GM11168 (cell line): ENCODE results near the gene LMO7.

Experiments used
- in situ Hi-C: fragments of 300-500 bp; cut with MboI; formaldehyde crosslinking; loops from one replicate; pipeline ENCODE4 v1.12.0; 2022; ENCODE audit warnings: low sequenced_read_pairs; ENCODE audit not compliant: unreplicated experiment

LMO7 gene

GRCh38 chr13:75691183-75691582 lies 55.1 kb downstream of the LMO7 start:
- in situ Hi-C loops: loop anchor here (25.0 kb wide), 4 partner anchors 171 to 1196 kb away; partner anchors contain the start of gene KCTD12

- in situ Hi-C loops: loop anchor here (25.0 kb wide), 4 partner anchors 169 to 1194 kb away; partner anchors contain the start of gene KCTD12
Observed at GRCh38 chr13:75693227-75693626, 57.1 kb downstream of the LMO7 start.

DNA sequence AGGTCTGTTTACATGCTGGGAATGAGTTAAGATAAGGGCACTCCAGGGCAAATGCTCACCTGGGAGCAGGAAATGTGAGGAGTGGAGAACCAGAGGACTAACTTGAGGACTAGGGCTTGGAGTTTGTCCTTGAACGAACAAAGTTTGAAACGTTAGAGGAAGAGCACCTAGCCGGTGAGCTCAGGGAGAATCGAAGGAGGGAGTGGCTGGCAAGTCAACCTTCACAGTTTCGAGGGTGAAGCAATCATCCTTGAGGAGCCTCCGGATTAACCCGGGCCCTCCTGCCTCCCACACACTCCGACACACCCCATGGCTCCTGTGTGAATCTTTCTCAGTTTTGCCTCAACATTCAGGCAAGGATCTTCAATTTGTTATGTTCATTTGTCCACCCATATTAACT lies 58.6 kb downstream of the LMO7 start:
- in situ Hi-C loops: loop anchor here (25.0 kb wide), 4 partner anchors 168 to 1193 kb away; partner anchors contain the start of gene KCTD12

DNA sequence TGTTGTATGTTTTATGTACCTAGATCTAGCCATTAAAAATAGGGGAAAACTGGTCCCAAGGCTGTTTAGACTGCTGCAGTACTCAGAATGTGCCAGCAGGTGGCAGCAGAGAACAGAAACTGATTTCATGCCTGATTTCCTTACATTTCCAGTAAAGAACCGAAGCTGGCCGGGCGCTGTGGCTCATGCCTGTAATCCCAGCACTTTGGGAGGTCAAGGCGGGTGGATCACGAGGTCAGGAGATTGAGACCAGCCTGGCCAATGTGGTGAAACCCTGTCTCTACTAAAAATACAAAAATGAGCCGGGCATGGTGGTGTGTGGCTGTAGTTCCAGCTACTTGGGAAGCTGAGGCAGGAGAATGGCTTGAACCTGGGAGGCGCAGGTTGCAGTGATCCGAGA lies 59.8 kb downstream of the LMO7 start:
- in situ Hi-C loops: loop anchor here (25.0 kb wide), 4 partner anchors 166 to 1191 kb away; partner anchors contain the start of gene KCTD12

DNA sequence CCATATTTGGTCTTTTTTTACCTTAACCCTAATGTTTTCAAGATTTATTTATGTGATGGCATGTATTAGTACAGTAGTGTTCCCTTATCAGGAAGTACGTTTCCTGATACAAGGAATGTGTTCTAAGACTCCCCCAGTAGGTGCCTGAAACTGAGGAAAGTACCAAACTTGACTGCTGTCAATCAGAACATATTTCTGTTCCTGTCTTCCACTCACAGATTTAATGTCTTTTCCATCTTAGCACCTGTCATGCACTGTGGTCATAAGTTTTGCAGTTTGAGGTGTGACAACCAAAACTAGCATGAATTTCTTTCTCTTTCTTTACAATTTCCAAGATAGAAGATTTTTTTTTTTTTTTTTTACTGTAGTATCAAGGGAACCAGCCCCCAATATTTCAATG lies 62.9 kb downstream of the LMO7 start:
- in situ Hi-C loops: loop anchor here (25.0 kb wide), 4 partner anchors 163 to 1188 kb away; partner anchors contain the start of gene KCTD12

DNA sequence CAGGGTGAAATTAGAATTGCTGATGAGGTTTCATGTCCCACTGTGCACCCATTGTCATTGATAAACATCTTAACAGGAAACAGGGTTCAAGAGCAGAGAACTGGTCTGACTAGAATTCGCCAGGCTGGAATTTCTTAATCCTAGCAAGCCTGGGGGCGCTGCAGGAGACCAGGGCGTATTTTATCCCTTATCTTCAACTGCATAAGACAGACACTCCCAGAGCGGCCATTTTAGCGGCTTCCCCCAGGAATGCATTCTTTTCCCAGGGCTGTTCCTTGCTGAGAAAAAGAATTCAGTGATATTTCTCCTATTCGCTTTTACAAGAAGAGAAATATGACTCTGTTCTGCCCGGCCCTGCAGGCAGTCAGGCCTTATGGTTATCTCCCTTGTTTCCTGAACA lies 63.6 kb downstream of the LMO7 start:
- in situ Hi-C loops: loop anchor here (25.0 kb wide), 4 partner anchors 163 to 1188 kb away; partner anchors contain the start of gene KCTD12

DNA sequence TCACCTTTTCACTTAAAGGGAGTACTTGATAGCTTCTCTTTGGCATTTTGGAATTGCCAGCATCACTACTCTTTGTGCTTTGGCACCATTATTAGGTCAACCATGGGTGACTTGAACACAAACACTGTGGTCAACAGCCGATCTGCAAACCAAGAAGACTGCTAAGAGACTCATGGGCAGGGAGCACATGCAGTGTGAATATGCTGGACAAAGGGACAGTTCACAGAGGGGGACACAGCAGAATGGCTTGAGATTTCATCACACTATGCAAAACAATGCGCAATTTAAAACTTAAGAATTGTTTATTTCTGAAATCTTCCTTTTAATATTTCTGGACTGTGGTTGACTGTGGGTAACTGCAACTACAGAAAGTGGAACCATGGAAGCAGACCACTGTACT lies 64.4 kb downstream of the LMO7 start:
- in situ Hi-C loops: no loop called here

DNA sequence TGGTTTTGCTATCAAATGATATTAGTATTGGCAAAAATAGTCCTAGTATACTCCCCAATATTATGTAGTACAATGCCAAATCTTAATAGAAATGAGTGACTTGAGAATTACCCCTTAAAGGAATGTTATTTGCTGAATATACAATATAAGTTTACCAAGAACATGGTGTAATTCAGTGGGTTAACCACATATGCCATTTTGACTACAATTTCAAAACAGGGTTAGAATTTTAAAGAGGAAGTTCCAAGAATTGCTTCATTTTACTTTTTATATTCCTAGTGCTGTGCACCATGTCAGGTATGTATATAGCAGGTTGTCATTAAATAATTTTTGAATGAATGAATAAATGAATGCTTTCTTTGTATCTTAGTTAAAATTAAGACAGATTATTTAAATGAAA lies 66.3 kb downstream of the LMO7 start:
- in situ Hi-C loops: no loop called here

GRCh38 chr13:75703769-75704168 lies 67.6 kb downstream of the LMO7 start:
- in situ Hi-C loops: no loop called here

GRCh38 chr13:75704194-75704926 lies 68.2 kb downstream of the LMO7 start:
- in situ Hi-C loops: no loop called here

DNA sequence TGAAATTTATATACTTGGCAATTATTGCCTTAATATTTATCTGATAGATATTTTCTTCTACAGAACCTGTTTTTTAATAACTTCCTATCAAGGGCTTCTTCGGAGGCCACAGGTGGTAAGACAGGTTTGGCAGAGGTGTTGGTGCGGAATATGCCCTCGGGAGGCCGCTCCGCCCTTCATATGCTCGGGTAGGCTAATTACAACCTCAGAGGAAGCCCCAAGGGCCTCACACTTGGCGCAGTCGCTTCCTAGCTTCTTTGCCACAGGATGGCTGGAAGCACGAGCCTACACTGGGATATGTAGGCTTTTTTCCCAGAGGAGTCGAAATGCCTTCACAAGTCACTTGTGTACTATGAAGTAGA lies 68.8 kb downstream of the LMO7 start:
- in situ Hi-C loops: no loop called here

- in situ Hi-C loops: no loop called here
Observed at GRCh38 chr13:75705395-75705794, 69.3 kb downstream of the LMO7 start.

DNA sequence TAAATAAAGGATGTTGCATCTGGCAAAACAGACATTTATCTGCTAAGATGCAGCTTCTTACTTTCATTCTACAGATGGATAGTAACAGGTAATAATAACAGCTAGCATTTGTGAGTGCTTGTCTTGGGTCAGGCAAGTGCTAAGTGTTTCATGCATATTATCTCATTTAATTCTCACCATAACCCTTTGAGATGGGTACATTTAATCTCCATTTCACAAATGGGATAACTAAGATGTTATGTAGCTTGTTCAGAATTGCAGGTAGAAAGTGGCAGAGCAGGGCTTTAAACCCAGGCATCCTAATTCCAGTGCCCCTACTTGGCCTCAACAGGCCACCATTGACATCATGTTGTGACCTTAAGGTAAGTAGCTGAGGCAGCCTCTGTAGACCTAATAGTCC lies 69.8 kb downstream of the LMO7 start:
- in situ Hi-C loops: no loop called here

DNA sequence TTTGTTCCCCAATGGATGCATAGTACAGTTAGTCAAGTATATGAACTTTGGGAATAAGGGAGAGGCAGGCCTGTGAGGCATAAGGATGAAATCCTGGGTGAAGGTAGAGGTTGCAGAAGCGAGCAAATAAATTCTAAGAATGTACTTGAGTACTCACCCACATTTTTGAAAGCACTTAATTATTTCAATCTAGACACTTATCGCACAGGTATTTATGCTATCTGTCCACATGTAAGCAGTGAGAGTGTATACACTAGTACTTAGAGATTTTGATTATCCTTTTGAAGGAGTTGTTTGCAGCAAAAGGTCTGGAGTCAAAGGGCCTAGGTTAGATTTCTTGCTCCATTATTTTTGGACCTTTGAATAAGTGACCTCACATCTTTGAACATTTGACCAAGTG lies 77.7 kb downstream of the LMO7 start:
- in situ Hi-C loops: no loop called here

DNA sequence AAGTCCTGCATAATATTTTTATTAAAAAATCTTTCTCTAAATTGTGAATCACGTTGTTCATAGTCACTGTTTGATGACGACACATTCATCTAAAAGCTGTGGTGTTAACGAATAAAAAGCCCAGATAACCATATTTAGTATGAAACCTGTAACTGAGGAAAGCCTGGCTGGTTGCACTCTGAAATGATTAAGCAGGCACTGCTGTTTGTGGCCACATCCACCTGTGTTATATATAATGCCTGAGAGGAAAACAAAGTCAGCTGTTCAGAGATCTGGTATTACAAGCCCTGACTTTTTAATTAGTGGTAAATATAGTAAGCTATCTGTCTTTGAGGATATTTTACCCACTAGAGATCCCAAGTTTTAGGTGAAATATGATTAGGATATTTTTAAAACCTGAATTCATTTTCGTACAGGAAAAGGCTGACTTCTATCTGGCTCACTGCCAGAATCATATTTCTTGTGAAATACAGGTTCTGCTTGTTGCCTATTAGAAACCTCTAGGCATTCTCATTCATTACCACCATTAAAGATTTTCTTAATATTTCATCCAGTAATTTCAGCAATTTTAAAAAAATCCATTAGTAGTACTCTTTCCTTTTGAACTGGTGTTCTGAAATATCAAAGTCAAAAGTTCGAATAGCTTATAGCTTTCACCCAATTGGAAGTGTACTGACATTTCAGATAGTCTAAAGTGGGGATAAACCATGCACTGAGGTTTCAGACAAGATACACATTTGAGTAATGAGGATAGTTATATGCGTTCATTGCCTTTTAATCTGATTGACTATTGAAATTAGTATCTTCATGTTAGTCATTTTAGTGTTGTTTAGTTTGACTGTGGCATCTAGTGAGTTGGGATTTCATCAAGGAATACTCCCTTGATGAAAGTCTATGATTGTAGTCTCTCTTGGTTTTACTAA lies 79.7 kb downstream of the LMO7 start:
- in situ Hi-C loops: no loop called here

GRCh38 chr13:75717525-75717924 lies 81.4 kb downstream of the LMO7 start:
- in situ Hi-C loops: no loop called here

- in situ Hi-C loops: no loop called here
Observed at GRCh38 chr13:75721307-75721706, 85.2 kb downstream of the LMO7 start.

DNA sequence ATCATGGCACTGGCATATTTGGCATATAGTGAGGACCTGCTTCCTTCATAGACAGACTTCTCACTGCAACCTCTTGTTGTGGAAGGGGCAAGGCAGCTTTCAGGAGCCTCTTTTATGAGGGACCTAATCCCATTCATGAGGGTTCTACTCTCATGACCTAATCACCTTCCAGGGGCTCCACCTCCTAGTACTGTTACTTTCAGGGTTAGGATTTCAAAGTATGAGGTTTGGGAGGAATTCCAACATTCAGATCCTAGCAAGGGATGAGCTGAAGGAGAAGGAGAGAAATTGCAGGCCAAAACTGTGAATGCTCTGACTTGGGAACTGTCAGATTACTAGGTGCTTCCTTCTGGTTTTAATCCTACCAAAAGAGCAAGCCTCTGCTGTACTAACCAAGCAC lies 87.8 kb downstream of the LMO7 start:
- in situ Hi-C loops: no loop called here

DNA sequence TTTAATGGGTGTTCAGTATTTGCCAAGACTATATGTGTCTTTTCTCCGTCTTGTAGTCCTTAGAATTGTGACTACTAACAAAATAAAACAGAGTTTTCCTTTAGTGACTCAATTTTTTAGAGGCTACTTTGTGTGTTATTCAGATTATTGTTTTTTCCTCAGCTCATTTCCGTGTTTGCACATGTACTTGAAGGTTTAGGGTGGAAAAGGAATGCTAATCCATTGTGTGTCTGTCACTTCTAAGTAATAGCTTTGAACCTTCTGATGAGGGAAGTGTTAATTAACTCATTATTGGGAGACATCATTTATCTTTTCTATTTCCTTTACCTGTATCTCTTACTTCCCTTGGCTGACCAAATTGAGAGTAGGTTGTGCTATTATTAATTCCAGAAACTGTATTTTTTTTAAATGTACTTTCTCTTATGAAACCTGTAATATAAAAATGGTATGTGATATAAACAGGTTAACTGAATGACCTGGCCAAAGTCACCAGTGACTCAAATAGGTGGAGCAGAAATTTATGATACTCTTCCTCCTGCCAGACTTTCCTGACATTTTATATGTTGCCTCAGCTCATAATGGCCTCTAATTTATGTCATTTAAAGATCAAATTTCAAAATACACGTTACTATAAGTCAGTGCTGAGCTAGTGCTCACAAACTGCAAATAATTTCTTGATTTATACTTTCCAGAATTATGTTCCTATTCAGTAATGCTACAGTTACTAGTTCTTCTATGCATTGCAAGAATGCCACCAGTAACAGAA lies 88.8 kb downstream of the LMO7 start:
- in situ Hi-C loops: no loop called here

DNA sequence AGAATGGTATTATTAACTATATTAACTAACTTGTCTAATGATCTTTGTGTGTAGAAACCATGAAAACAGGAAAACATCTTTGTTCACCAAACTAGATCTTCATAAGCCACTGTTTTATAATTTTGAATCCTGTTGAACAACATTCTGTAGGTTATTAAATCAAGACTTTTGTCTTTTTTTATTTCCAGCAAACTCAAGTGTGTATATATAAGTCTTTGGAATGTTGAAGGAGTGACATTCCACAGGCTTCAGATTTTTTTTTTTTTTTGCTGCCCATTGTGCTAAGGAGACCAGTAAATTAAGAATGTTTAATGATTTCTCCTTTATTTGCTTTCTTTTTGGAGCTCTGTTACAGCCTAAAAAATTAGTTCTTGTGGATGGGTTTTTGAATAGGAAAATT lies 89.6 kb downstream of the LMO7 start:
- in situ Hi-C loops: no loop called here
